ENCODE results near the gene TANC2.
"Not testable (repeated sequence)": the region's sequence is repeated elsewhere in the genome, so short reads cannot be mapped to it uniquely, and the experiment has no call there.

TANC2 gene

DNA sequence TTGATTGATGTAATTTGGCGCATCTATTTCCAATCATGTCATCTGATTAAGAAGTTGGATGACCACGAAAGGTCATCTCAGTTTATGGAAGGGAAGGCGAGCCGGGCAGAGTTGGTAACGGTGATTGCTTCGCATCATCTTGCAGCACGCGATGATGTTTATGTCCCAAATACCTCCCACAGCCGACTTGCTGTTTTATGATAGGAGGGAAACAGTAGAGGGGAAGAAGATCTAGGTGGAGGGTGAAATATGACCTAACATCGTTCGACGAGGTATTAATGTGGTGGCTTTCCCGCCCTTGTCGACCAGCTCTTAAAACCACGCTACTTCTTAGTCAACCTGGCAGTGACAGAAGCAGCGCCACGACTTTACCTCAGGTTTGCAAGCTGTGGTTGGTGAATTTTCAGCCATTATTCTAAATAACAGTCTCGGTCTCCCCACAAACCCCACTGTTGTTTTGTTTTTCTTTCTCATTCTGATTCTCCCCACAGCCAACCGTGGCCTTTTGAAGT lies 805 bp upstream of the TANC2 start:
- DNase-seq, result no peak

DNA sequence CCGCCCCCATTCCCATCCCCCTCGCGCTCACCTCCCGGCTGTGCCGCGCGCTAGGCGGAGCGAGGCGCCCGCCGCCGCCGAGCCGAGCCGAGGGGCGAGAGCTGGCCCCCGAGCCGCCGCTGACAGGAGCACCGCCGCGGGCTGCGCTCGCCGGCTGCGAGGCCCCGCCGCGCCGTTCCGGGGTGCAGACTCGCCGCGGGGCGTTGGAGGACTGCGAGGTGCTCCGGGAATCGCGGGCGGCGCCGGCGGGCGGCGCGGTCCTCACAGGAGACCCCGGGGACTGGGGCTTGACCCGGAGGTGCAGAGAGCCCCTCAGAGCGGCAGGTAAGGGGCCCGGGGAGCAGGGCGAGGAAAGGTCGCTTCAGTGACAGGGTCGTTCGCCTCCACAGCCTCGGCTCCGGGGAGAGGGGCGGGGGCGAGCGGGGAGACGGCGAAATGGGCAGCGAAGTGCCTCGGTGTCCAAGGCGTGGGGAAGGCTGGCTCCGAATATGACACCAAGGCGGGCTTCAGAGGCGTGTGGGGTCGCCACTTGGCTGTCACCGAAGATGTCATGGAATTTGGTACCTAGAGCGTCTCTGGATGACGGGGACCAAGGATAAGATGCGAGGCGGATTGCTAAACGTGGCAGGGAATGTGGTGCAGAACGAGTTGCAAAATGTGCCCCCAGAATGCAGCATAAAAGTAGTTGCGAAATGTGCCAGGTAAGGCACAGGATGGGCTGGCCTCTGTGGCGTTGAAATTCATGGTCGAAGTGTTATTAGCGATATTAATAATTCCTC lies 580 bp downstream of the TANC2 start:
- peak; percentile 50 to 56 for DNase-seq

DNA sequence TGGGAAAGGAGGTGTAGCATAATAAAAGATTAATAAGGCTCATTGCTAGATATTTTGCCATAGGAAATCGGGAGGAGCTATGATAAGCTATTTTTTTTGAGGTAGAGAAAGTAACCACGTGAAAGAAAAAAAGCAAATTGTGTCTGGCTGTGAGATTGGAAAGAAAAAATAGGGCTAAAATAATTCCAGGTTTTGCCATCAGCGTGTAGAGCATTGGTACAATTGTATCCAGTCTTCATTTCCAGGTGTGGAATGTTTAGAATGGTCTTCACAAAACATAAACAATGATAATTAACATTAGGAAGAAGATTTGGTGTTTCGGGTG lies 1.1 kb downstream of the TANC2 start:
- no peak for DNase-seq

DNA sequence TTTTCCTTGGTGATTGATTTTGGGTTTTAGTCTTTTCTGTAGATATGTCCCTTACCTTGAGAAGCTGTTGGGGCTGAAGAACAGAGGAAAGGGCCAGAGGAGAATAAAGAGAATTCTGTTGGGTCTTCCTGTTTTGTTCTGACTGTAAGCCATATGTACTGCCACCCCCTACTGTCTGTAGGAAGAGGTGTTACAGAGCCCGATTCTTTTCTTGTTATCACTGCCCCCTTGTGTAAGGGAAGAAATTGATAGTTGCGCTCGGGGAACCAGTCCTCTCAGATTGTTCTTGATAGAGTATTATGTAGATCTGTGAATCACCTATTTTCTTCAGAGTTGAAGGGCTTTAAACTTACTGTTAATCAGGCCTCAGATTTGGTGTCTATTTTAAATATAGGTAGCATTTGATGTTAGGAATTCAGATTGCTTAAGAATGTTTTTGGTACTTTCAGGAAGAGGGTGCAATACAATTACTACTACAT lies 2.4 kb downstream of the TANC2 start:
- DNase-seq, result peak; percentile 81 to 94

DNA sequence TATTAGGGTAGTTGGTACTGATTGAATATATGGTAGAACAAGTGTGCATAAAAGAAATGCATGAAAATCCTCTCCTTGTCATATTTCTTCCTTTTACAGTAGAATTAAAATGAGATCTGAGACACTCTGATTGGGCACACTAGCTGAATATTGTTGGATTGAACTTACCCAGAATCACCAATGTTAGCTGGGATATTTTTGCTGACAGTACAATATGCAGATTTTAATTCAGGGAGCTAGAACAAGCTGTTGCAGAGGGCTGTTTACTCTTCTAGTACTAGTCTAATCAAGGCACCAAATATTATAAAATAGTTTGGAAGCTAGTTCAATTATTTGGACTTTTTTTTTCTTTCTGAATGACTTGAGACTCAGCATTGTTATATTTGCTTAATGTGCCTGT lies 4.6 kb downstream of the TANC2 start:
- DNase-seq, result no peak

DNA sequence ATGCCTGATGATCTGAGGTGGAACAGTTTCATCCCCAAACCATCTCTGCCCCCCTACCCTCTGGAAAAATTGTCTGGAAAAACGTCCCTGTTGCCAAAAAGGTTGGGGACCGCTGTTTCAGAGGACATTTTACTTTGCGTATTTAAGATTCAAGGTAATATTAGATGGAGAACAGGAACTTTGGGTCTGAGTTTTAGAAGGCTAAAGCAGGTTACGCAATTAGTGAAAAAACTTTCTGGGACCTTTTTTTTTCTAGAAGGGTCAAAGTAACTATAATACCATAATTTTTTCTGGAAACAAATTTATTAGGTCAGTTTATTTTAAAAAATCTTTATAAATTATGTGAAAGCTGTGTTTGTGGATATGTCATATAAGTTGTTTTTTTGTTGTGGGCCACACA lies 5.8 kb downstream of the TANC2 start:
- DNase-seq, result no peak

DNA sequence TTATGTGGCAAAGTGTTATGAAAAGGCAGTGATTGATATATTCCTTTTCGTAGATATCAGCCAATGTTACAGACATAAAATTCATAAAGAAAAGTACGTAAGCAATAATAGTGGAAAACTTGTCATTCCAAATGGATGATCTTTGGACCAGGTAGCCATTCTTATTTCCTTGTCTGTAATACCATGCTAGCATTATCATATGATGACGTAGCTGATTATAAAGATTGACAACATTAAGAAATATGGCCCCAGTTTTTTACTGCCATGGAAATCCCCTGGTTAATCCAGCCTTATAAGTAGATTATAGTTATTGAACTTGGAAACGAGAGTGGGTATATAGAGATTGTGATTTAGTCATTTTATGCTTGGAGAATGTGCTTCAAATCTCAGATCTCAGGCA lies 8.8 kb downstream of the TANC2 start:
- no peak for DNase-seq

DNA sequence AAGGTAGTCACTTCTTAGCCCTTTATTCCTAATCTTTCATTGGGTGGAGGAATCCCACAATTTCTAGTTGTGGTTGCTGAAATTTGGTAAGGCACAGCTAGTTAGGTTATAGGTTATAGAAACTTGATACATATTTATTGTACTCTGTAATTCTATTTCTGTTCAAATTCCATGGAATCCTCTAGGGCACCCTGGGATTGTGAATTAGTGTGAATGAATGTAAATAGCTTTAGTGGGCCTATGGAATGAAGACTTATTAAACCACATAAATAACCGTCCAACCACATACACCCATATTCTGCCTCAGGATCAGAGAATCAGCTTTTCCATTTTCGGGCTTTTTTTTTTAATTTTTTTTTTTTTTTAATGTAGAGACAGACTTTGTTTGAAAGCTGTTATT lies 9.2 kb downstream of the TANC2 start:
- no peak for DNase-seq

DNA sequence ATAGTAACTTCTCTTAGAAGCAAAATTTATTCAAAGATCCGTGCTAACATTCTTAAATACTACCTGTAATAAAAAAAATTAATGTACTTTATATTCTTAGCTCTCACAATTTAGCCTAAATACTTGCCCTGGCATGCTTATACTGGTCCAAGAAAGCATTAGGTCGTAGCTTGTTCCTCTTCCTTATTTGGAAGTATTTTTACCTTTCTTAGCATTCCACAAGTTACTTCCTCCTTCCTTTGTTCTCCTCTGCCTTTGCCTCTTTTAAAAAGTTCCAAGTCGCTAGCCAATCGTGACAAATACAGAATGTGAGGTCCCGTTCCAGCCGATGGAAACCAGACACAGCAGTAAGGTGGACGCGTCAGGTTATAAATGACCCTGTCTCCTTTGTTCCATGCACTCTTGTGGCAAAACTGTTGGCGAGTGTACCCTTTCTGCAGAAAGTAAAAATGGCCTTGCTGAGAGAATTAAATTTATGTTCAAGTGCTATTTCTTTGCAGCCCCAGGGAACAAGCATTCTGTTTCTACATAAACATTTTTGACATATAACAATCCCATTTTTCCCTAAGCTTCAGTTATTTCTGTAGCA lies 10.7 kb downstream of the TANC2 start:
- DNase-seq, result not testable (repeated sequence)

DNA sequence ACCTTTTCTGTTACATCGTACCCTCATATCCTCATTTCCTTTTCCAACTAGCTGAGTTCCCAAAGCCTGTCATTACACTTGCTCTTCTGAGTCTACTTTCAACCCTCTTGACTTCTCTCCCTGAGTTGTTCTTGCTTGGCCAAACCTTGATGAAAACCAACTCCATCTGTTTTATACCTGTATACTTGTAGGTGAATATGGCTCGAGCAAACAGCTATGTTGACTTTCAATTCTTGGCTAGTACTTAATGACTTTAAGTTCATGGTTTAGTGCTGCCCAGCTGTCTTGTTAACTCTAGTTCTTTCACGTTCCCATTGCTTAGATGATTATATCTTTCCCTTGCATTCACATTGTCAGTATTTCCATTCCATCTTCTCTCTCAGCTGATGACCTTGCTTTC lies 14.8 kb downstream of the TANC2 start:
- no peak for DNase-seq

DNA sequence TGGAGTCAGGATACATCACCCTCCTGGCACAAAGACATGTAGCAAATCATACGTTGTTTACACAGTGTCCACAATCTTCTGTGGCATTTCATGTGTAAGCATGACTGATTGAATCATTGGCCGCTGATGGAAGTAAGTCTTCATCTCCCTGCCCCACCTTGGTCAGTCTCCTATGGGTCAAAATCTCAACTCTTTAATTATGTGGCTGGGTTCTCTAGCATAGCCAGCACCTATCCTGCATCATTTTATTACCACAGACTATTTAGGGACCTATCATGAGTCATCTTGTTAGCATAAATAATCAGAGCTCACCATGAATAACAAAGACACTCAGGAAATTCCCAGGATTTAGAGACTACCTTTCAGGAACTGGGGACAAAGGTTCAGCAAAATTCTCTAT lies 15.9 kb downstream of the TANC2 start:
- DNase-seq, result no peak

DNA sequence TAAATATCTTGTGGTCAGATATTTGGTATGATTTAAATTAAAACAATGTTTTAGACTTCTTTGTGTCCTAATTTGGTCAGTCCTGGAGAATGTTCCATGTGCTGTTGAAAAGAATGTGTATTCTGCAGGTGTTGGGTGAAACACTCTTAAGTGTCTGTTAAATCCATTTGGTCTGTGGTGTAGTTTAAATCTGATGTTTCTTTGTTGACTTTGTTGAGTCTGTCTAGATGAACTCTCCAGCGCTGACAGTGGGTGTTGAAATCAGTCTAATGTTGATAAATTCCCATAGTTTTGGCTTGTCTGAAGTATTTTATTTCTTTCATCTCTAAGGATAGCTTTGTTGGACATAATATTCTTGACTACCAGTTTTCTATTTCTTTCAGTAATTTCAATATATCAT lies 18.8 kb downstream of the TANC2 start:
- DNase-seq, result no peak

DNA sequence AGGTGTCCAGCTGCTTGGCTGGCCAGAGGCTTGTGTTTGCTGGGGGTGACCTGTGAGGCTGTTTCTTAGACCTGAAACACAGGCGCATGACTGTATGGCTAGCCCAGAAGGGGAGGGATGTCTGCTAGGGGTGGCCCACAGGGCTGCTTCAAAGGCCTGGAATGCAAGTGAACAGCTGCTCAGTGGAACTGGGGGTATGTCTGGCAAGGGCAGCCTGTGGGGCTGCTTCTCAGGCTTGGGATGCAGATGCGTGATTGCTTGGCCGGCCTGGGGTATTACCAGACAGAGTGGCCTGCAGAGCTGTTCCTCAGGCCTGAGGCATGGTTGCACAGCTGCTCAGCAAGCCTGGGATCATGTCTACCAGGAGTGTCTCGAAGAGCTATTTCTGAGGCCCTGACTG lies 20.5 kb downstream of the TANC2 start:
- DNase-seq, result no peak

DNA sequence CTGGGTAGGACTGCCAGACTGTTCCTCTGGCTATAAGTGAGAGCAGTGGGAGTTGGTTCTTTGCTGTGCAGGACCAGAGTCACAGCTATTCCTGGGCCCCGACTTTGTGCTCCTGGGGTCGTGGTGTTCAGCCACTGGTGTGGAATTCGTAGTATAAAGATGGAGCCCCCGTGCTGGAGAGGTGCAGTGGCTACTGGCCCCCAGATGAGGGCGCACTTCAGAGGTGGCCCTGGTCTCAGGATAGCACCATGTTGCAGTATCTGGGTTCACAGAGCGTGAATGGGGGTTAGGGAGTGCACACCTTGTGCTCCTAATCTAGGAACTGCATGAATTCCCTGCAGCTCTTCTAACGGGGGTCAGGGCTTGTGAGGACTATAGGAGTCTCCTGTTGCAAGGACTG lies 21.1 kb downstream of the TANC2 start:
- no peak for DNase-seq

DNA sequence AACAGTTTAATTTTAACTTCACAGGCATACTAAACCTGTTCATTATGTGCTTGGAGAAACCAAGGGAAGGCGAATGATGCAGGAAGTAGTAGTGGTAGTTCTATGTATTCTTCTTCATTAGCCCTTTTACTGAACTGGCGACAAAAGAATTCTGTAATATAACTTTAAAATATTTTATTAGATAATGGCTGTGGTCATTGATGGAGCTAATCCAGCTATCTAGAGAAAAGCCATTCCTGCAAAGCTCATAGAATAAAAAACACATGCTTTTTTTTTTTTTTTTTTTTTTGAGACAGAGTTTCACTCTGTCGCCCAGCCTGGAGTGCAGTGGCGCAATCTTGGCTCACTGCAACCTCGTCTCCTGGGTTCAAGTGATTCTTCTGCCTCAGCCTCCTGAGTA lies 23.5 kb downstream of the TANC2 start:
- no peak for DNase-seq

DNA sequence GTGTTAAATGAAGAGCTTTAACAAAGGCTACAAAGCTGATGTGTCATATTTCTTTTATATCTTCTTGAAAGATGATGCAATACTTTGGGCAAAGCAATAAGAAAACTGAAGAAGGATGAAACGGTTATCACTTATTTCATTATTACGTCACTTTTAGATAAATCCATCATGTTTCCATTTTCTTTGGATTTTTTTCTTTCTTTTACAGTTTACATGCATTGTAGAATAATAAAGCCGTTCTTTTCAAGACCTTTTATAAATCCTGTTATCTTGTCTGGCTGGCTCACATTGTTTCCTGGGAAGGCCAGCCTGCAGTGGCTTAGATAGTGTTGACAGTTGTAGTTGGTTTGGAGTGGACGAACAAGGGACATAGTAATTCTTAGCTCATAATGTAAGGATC lies 28.9 kb downstream of the TANC2 start:
- no peak for DNase-seq

DNA sequence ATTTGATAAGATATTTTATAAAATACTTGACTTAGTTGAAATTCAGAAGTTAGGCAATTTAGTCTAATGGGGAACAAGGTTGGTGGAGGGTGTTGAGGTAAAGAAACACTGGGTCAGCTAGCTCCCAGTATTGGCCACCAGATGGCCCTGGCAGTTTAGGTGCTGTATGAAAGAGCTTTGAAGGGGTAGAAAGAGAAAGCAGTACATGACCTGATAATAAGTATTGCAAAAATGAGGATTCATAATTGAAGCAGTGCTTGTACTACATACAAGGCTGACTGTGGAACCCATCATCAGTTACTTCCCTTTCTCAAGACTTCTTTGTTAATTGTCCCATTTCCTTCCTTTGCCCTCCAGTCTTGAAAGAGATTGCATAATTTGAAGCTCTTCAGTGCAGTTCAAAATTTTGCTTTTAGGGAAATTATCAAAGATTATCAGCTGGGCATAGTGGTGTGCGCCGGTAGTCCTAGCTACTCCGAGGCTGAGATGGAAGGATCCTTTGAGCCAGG lies 29.4 kb downstream of the TANC2 start:
- DNase-seq, result peak in 1 of 2 experiments; percentile 39

DNA sequence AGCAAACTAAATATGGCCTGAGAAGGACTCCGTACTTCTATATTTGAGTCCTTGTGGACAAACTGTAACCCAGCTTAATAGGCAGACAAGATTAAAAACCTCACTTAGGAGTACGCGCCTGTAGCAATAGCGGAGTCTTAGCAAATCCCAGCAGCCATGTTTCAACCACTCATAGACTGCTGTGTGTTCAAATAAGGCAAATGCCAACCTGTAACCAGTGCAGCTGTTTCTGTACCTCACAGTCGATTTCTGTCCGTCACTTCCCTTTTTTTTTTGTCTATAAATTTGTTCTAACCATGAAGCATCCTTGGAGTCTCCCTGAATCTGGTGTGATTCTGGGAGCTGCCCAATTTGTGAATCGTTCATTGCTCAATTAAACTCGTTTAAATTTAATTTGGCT lies 30.2 kb downstream of the TANC2 start:
- no peak for DNase-seq

DNA sequence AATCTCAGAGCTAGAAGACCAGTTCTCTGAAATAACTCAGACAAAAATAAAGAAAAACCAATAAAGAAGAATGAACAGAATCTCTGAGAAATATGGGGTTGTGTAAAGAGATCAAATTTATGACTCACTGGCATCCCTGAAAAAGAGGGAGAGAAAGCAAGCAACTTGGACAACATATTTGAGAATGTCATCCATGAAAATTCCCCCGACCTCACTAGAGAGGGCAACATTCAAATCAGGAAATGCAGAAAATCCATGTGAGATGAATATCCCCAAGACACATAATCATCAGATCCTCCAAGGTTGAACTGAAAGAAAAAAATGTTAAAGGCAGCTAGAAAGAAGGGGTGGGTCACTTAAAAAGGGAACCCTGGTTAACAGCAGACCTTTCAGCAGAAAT lies 32.1 kb downstream of the TANC2 start:
- DNase-seq, result no peak

DNA sequence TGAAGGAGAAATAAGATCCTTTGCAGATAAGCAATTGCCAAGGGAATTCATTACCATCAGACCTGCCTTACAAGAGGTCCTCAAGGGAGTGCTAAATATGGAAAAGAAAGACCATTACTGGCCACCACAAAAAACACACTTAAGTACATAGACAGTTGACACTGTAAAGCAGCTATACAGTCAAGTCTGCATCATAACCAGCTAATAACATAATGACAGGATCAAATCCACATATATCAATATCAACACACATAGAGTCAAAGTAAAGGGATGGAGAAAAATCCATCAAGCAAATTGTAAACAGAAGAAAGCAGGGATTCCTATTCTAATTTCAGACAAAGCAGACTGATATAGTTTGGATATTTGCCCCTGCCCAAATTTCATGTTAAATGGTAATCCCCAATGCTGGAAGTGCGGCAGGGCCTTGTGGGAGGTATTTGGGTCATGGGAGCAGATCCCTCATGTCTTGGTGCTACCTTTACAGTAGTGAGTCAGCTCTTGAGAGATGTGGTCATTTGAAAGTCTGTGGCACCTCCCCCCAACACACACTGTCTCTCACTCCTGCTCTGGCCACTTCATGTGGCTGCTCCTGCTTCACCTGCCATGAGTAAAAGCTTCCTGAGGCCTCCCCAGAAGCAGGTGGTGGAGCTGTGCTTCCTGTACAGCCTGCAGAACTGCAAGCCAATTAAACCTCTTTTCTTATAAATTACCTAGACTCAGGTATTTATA lies 32.8 kb downstream of the TANC2 start:
- DNase-seq, result no peak

DNA sequence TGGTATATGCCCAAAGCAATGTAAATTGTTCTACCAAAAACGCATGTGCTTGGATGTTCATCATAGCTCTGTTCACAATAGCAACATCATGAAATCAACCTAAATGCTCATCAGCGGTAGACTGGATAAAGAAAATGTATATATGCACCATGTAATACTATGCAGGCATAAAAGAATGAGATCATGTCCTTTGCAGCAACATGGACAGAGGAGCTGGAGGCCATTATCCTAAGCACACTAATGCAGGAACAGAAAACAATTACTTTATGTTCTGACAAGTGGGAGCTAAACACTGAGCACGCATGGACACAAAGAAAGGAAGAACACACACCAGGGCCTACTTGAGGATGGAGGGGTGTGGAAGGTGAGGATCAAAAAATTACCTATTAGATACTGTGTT lies 33.7 kb downstream of the TANC2 start:
- no peak for DNase-seq

DNA sequence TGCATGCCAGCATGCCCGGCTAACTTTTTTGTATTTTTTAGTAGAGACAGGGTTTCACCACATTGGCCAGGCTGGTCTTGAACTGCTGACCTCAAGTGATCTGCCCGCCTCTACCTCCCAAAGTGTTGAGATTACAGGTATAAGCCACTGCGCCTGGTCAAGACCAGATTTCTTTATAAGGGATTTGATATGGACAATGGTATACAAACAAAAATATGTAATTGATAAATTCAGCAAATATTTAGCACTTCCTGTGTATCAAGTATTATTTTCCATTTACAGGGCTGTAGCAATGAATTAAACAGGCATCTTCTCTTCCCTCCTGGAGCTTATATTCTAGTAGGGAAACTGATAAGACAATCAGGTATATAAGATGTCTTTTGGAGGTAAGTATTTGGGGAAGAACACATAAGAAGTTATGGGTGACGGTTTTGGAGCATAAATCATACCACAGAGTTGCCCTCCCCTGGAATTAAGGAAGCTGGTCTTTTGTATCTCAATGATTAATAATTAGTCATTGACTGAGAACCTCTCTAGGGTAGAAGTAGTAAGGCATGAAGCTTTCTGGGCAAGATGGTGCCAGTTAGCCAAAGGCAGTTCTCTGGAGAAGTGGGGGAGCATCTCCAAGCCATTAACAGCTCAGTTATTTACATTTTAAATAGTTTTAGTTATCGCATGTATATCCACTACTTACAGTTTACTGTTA lies 35.8 kb downstream of the TANC2 start:
- DNase-seq, result no peak

DNA sequence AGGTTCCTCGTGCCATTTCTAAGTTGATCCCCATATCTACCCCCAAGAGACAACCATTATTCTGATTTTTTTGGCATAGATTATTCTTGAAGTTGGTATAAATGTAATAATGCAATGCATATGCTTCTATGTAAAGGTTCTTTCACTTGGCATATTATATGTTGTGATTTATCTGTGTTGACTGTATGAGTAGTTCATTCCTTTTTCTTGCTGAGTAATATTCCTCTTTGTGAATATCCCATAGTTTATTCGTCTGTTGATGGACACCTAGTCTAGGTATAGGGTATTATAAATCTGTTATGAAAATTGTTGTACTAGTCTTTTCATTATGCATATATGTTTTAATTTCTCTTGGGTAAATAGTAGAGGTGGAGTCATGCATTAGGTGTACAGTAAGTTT lies 36.6 kb downstream of the TANC2 start:
- no peak for DNase-seq
